ENCODE results near the gene SIK3.
"Not testable (repeated sequence)": the region's sequence is repeated elsewhere in the genome, so short reads cannot be mapped to it uniquely, and the experiment has no call there.

The SIK3 gene

DNA sequence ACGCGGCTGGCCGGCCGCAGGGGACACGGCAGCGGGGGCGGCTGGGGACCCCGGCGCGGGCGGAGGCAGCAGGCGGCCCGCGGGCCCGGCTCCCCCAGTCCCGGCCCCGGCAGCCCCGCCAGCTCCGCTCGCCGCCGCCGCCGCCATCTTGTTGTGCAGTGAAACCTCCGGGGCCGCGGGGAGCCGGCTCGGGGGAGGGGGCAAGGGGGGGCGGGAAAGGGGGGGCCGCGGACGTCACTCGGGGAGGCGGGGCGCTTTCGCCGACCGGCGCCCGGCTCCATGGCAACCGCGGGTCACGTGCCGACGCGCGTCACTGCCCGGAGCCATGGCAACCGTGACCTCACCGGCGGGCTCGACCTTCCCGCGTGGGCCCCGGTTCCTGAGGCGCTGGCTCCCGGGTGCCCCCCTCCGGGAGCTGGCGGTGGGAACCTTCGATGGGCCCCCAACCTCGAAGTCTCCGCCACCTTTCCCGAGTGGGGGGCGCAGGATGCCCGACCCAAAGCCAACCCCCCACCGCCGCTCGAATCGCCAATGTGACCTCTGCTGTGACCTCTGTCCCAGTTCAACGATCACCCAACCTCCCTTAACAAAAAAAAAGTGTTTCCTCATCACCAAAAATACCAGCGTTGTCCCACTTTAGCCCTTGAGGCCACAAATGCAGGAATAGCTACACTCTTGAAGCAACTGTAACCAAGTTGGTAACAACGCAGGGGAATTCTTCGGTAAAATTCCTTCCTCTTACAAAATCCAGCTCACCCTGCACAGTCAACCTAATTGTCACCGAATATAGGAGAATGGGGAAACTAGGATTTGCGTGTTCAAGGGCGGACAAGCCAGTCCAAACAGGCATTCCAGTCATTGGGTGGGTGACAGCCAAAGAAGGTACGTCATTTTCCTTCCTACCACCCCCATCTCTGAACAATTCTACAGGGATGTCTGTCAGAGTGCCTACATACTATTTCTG, at the start of gene SIK3:
Gene SIK3 (minus strand): TSS at position 160 of the 964 bp plus-strand sequence. CDS start 13 bp downstream, at position 147.
- peak; percentile 92 for DNase-seq (ENCODE audit: low spot score)

DNA sequence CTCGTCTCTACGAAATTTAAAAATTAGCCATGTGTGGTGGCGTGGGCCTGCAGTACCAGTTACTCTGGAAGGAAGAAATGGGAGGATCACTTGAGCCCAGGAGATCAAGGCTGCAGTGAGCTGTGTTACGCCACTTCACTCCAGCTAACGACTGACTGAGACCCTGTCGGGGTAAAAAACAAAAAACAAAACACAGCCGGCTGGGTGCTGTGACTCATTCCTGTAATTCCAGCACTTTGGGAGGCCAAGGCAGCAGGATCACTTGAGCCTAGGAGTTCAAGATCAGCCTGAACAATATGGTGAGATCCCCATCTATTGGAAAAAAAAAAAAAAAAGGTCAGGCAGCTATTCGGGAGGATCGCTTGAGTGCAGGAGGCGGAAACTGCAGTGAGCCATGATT, 48.3 kb upstream of the SIK3 start:
- no peak for DNase-seq (ENCODE audit: low spot score)

DNA sequence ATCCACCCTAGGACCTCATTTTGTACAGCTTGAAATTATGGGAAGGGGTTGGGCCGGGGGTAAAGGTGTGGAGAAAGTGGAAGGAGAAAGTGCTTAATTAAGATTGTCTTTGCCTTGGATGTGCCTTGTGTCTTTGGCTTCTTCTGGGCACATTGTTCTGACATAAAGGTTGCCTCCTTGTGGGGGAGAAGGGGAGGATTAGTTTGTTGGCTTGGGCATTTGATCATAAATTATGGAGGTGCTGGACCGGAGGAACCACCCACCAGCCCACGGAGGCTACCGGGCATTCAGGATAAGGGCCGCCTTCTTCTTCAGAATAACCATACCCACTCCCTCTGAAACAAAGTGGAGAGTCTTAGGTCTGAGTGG, 47.1 kb upstream of the SIK3 start:
- DNase-seq (ENCODE audit: low spot score), result peak; percentile 17

- DNase-seq (ENCODE audit: low spot score), result peak; percentile 57
These were observed 46.5 kb upstream of the SIK3 start for GRCh38 chr11:117144477-117145392.

GRCh38 chr11:117143871-117144476, 45.7 kb upstream of the SIK3 start, which contains the start of gene PAFAH1B2:
Gene PAFAH1B2, plus strand, starts transcription at chr11:117144287. Its CDS starts 8,161 bp downstream, at chr11:117152448.
- peak; percentile 95 for DNase-seq (ENCODE audit: low spot score)

DNA sequence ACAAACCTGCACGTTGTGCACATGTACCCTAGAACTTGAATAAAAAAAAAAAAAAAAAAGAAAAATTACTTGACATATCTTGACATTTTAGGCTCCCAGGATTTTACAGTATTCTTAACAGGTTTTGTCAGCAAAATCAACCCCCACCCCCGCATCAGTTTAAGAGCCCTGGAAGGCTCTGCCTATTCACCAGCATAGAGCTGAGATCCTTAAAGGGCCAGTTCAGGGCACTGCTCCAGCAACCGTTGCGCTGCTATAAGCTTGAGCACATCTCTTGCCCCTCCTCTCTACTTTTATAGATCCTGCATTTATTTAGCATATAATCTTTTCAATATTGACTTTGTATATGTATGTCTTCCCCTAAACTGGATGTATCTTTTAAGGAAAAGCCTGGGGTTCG, 45.2 kb upstream of the SIK3 start:
- DNase-seq (ENCODE audit: low spot score), result peak; percentile 45

- not testable (repeated sequence) for DNase-seq (ENCODE audit: low spot score)
These were observed 39.2 kb upstream of the SIK3 start for GRCh38 chr11:117137223-117138086.

DNA sequence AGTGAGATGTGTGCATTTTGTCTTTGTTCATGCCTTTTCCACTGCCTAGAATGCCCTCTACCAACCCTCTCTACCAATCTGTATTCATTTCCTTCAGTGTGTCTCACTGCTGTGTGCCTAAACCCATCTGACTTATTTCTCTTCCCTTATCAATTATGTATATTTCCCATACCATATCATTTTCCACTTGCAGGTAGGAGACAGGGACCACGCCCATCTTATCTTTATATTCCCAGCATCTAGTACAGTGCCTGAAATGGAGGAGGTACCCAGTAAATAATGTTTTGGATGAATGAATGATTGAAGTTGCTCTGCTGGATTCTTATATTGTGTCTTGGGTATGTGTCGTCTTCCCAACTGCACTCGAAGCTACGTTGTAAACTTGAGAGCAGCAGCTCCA, 36.8 kb upstream of the SIK3 start:
- DNase-seq (ENCODE audit: low spot score), result not testable (repeated sequence)

- DNase-seq (ENCODE audit: low spot score), result no peak
These were observed 36.2 kb upstream of the SIK3 start for GRCh38 chr11:117134431-117134830.

DNA sequence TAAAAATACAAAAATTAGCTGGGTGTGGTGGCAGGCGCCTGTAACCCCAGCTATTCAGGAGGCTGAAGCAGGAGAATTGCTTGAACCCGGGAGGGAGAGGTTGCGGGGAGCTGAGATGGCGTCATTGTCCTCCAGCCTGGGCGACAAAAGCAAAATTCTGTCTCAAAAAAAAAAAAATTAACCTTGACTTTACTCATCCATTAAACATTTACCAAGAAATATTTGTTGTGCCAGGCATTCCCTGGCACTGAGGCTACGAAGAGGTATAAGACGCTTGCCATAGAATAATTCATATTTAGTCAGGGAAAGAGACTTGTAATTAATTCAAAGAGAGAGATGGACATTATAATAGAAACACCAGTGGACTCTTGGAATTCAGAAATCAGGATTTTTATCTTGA, 32.7 kb upstream of the SIK3 start:
- DNase-seq (ENCODE audit: low spot score), result no peak

DNA sequence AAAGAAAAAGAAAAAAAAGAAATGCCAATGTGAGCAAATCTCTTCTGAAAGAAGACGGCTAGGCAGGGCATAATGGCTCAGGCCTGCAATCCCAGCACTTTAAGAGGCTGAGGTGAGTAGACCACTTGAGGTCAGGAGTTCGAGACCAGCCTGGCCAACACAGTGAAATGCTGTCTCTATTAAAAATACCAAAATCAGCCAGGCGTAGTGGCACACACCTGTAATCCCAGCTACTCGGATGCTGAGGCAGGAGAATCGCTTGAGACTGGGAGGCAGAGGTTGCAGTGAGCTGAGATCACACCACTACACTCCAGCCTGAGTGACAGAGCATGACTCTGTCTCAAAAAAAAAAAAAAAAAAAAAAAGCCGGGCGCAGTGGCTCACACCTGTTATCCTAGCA, 32.2 kb upstream of the SIK3 start:
- not testable (repeated sequence) for DNase-seq (ENCODE audit: low spot score)

DNA sequence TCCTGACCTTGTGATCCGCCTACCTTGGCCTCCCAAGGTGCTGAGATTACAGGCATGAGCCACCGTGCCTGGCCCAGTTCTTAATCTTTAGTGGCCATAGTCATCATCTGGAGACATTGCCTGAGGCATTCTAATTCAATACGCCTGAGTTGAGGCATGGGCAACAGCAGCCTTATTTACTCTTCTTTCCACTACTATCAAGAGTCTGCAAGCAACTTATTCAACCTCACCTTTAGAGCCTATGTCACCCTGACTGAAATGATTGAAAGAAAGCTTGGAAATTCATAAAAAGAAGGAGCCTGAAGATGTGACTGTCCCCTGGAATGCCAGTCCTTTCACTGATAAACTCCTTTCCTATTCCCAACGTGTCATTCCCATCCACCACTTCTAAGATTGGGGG, 30.1 kb upstream of the SIK3 start:
- no peak for DNase-seq (ENCODE audit: low spot score)

DNA sequence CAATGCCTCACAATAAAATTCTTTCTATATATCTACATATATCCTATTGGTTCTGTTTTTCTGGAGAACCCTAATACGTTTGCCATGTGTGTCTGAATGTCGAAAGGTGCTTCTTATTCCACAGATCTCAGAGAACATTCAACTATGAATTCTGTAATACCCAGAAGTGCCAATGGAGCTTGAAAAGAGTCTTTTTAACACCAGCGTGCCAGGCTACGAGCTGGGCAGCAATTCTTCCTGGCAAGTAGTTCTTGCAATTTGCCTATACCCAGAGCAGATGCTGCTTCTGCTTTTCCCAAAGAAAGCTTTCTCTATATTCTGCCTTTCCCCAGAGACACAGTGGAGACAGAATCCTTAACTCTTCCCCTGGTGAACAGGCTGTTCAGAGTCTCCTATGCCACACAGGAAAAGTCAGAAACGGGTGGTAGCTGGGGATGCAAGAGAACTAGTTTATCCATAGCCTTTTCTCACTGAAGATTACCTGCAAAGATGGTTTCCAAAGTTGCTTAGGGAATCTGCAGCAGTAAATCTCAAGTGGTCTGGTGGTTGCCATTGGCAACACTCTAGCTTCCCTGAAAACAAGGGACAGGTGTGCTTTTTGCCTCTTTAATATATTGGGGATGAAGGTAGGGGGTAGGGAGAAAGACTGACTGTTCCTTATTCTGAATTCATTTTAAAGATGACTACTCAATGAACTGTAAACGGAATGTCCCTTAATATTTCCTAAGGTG, 29.1 kb upstream of the SIK3 start:
- DNase-seq (ENCODE audit: low spot score), result no peak

DNA sequence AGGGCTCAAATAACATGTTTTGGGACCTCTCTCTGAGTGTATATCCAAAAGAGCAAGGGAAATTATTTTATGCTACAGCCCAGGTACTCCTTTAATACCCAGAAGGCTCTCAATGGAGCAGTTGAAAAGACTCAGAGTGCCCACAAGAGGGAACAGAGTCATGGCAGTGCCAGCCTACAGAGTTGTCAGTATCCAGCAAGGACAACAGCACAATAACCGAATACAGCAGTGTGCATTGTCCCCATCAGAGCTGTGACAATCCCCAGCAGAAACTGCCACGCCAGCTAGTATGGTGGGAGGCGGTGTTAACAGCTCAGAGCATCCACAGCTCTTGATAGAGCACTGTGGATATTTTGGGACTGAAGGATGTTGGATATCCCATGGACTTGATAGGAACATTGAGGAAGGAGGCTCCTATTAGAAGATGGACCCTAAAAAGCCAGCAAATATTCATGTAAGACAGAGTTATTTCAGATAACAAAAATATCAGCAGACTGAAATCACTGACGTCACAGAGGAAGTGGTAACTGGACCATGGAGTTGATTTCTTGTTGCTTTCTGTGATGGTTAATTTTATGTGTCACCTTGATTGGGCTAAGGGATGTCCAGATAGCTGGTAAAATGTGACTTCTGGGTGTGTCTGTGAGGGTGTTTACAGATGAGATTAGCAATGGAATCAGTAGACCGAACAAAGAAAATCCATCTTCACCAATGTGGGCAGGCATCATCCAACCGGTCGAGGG, 28.2 kb upstream of the SIK3 start:
- DNase-seq (ENCODE audit: low spot score), result no peak

GRCh38 chr11:117122556-117122955, 24.3 kb upstream of the SIK3 start:
- DNase-seq (ENCODE audit: low spot score), result no peak

DNA sequence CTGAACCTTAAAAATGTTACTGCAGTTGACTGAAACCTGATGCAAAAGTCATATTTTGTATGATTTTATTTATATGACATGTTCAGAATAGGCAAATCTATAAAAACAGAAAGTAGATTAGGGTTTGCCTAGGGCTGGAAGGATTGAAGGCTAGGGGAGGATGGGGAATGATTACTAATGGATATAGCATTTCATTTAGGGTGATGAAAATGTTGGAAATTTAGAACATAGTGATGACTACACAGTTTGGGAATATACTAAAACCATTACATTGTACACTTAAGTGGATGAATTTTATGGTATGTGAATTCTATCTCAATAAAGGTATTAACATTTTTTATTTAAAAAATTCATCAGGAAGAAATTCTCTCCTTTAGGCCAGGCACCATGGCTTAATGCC, 22.9 kb upstream of the SIK3 start:
- DNase-seq (ENCODE audit: low spot score), result no peak

DNA sequence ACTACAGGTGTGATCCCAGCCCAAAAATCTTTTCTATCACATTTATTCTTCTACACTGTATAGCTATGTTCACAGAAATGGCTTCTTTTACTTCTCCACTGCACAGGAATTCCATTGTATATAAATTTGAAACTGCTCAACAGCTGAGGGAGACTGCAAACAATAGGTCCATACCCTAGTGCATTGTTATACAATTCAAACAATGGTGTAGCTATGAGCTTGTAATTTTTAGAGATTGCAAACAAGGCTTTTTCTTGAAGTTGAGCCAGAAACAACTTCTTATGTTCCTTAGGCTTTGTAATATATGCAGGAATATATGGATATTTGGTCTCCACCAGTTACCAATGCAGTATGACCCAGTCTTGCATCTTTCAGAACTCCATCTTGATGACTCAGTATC, 19.5 kb upstream of the SIK3 start:
- DNase-seq (ENCODE audit: low spot score), result no peak

GRCh38 chr11:117112939-117113338, 14.7 kb upstream of the SIK3 start:
- DNase-seq (ENCODE audit: low spot score), result not testable (repeated sequence)

DNA sequence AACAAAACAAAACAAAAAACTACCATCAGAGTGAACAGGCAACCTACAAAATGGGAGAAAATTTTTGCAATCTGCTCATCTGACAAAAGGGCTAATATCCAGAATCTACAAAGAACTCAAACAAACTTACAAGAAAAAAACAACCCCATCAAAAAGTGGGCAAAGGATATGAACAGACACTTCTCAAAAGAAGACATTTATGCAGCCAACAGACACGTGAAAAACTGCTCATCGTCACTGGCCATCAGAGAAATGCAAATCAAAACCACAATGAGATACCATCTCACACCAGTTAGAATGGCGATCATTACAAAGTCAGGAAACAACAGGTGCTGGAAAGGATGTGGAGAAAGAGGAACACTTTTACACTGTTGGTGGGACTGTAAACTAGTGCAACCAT, 14.3 kb upstream of the SIK3 start:
- DNase-seq (ENCODE audit: low spot score), result not testable (repeated sequence)

Measured in HuH-7 (cell line).